Activated CD4-positive, alpha-beta T cell treated with anti-CD3 and anti-CD28 coated beads for 4 hours (primary cell): ENCODE data around the gene KLLN.
"Not testable (repeated sequence)": the region's sequence is repeated elsewhere in the genome, so short reads cannot be mapped to it uniquely, and the experiment has no call there.

Experiments
- DNase-seq, 2 donors: peaks; one replicate each; pipeline ENCODE4 v3.0.0-alpha.2; 2020

The KLLN gene

GRCh38 chr10:87838650-87839049 lies 24.7 kb downstream of the KLLN start:
- DNase-seq: no peak

- no peak for DNase-seq
Measured at GRCh38 chr10:87837445-87837844, 25.9 kb downstream of the KLLN start.

DNA sequence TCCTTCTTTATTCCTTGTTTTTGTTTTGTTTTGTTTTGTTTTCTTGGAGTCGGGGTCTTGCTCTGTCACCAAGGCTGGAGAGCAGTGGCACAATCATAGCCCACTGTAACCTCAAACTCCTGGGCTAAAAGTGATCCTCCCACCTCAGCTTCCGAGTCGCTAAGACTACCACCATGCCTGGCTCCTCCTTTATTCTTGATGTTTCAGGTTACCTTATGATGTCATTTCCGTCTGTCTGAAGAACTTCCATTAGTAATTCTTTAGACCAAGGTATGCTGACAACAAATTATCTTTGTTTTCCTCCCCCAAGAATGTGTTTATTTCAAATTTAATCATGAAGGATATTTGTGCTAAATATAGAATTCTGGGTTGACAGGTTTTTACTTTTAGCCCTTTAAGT lies 27.2 kb downstream of the KLLN start:
- no peak for DNase-seq

DNA sequence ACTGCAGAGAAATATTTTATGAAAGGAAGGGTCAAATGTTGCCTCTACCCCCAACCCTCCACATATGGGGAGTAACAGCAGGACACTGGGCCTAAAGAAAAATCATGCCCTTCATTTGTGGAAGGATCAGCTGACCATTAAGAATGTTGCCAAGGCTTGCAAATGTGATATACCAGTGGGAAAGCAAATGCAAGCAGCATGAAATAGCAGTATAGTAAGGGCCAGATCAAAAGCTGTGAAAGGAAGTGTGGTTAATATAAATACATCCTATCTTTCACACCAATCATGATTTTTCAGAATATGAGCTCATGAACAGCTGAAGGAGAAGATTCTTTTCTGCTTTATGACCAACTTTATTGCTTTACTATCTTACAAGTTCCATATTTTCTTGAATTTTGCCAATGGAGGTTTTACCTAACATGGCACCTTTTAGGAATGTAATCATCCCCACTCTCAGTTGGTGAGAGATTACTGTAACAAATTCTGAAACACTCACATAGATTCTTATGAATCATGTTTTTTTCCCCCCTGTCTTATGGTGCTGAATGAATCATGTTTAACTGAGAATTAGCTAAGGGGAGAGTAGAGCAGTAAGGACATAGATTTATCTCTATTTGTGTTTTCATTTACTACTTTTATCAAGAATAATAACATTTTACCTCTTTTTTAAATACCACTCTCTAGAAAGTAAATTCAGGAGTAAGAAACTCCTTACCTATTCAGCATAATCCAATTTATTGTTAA lies 33.2 kb downstream of the KLLN start:
- no peak for DNase-seq

GRCh38 chr10:87829051-87829450 lies 34.3 kb downstream of the KLLN start:
- DNase-seq: not testable (repeated sequence)

DNA sequence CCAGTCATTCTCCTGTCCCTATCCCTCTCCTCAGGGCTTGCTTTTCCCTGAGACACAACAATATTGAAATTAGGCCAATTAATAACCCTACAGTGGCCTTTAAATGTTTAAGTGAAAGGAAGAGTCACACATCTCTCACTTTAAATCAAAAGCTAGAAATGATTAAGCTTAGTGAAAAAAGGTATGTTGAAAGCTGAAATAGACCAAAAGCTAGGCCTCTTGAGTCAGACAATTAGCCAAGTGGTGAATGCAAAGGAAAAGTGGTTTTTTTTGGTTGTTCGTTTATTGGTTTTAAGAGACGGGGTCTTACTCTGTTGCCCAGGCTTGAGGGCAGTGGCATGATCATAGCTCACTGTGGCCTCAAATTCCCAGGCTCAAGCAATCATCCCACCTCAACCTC lies 35.7 kb downstream of the KLLN start:
- DNase-seq: no peak

- no peak for DNase-seq
Measured at GRCh38 chr10:87826653-87827052, 36.7 kb downstream of the KLLN start.

DNA sequence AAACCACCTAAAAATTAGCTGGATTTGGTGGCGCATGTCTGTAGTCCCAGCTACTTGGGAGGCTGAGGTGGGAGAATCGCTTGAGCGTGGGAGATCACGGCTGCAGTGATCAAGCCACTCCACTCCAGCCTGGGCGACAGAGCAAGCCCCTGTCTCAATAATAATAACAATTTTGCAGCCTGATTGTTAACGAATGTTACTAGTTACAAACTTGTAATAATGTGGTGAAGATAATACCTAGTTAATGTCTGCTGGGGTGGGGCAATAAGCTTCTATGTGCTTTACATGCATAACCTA lies 44.1 kb downstream of the KLLN start:
- DNase-seq: no peak

DNA sequence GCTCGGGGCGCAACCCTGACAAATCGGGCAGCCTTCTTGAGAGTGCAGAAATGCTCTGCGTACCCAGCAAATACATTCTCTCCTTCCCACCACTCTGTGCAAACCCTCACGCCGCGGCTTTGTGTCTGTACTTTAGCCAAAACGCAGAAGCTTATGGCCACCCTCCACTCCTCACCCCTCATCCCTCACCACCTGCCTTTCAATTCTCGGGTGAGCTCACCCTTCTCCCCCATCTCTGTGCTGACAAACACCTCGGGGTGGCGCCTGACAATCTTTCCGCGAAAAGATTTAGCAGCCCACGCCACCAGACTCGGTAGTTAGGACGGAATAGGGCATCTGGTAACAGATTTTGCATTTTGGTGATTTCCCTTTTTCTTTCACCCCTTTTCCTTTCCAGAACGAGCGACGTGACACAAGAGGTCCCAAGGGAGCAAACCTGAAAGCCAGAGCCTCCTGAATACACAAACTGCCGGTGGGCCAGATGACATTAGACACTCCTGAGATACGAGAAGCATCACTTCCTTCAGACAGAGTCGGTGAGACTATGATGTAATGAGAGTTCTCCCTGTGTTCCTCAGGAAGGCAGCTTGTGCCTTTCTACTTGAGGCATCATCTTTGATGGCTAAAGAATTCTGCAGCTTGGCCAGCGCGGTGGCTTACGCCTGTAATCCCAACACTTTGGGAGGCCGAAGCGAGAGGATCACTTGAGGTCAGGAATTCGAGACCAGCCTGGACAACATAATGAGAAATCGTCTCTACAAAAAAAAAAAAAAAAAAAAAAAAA lies 44.6 kb downstream of the KLLN start:
- DNase-seq: peak; percentile 73 to 77

- DNase-seq: peak; percentile 84 to 85
Measured at GRCh38 chr10:87817609-87818504, 45.5 kb downstream of the KLLN start, which contains the start of gene ATAD1. Gene ATAD1, minus strand, starts transcription at chr10:87818226. Its CDS starts 3,627 bp downstream, at chr10:87814599.

GRCh38 chr10:87816898-87817608 lies 46.3 kb downstream of the KLLN start:
- DNase-seq: no peak

DNA sequence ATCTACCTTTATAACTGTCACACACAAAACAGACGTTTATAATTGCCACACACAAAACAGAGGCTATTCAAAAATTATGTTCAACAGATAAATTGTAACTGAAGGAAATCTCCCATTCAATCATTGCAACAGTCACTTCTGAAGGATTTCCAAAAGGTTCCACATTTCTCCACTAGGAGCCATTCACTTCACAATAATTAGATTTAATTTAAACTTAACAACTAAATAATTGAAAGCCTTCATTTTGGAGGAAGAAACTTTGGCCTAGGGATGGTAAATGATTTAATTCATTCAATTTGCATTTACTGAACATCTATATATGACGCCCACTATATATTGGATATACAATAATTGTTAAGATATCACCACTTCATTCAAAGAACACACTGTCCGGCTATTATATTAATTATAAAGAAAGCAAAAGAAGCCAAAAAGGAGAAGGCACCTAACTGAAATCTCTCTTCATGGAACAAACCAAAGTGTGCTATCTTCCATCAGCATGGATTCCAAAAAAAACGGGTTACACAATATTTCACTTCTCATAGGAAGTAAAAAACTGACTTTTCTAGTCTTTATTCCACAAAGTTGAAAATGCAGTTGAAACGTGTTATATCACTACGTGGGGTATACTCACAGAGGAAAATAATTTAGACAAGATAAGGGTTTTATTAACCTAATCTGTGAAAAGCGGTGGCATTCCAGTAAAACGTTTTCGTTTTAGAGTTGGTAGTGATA lies 47.0 kb downstream of the KLLN start:
- DNase-seq: no peak
